ENCODE measurements around the gene NDST1.

NDST1 gene

DNA sequence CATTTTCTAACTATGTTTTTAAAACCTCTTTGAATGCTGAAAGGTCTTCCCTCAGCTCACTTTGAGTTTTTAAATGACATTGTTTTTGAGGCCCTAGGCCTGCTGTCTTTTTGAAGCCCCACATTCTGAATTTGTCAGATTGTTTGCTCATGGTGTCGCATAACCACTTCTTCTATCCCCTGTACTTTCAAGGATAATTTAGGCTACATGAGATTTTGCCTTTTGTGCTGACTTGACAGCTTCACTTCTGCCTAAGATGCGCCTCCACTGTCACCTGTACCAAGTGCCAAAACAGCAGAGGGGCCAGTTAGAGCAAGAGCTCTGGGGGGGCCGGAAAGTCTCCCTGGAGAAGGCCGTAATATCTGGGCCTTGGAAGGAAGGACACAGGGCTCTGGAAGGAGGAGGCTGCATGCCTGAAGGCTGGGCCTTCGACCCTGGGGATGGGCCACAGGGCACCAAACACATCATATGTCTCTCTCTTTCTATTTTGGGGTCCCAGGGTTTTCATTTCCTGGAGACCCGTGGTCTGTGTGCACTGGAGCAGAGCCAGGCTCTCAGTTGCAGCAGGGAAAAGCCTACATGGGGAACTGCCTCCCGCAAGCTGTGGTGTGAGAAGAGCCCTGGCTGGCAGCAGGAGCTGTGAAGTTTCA lies 49.1 kb downstream of the NDST1 start:
- H3K27ac ChIP-seq, result no peak overlapping the region
- TF ChIP-seq, protein P1, sequence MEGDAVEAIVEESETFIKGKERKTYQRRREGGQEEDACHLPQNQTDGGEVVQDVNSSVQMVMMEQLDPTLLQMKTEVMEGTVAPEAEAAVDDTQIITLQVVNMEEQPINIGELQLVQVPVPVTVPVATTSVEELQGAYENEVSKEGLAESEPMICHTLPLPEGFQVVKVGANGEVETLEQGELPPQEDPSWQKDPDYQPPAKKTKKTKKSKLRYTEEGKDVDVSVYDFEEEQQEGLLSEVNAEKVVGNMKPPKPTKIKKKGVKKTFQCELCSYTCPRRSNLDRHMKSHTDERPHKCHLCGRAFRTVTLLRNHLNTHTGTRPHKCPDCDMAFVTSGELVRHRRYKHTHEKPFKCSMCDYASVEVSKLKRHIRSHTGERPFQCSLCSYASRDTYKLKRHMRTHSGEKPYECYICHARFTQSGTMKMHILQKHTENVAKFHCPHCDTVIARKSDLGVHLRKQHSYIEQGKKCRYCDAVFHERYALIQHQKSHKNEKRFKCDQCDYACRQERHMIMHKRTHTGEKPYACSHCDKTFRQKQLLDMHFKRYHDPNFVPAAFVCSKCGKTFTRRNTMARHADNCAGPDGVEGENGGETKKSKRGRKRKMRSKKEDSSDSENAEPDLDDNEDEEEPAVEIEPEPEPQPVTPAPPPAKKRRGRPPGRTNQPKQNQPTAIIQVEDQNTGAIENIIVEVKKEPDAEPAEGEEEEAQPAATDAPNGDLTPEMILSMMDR (conservative IDR thresholded peaks at IDR 0.05), result no peak
- no peak for TF ChIP-seq ZFX (IDR thresholded peaks at IDR 0.05)

- H3K27ac ChIP-seq, result no peak overlapping the region
- TF ChIP-seq, protein P1 (conservative IDR thresholded peaks at IDR 0.05), result no peak
- no peak for TF ChIP-seq ZFX (IDR thresholded peaks at IDR 0.05)
Observed at GRCh38 chr5:150557509-150557872, 49.6 kb downstream of the NDST1 start.

GRCh38 chr5:150558088-150558621 lies 50.2 kb downstream of the NDST1 start:
- TF ChIP-seq, protein P1 (conservative IDR thresholded peaks at IDR 0.05), result no peak
- no peak for TF ChIP-seq ZFX (IDR thresholded peaks at IDR 0.05)
- no peak overlapping the region for H3K27ac ChIP-seq

DNA sequence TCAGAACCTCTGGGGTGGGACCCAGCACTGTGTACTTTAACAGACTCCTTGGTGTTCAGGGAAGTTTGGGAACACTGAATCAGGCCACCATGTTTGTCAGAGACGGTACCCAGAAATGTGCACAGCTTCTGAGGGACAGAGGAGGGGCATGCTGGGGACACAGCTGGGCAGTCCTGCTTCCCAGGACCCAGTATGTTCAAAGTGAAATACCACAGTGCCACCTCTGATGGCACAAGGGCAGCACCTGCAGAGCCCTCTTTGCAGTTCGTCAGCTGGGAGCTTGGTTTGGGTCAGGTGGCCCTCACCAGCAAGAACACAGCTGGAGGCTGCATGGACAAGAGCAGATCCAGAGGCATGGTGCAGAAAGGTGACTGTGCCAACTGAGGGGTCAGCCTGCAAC lies 51.2 kb downstream of the NDST1 start:
- H3K27ac ChIP-seq, result no peak overlapping the region

GRCh38 chr5:150559701-150560100 lies 51.8 kb downstream of the NDST1 start:
- H3K27ac ChIP-seq, result no peak overlapping the region
- TF ChIP-seq ZFX (IDR thresholded peaks at IDR 0.05), result no peak
- TF ChIP-seq, protein P1 (conservative IDR thresholded peaks at IDR 0.05), result no peak

More for the DNA sequence above, 51.2 kb downstream of the NDST1 start:
- no peak for TF ChIP-seq ZFX (IDR thresholded peaks at IDR 0.05)
- TF ChIP-seq, protein P1 (conservative IDR thresholded peaks at IDR 0.05), result no peak

GRCh38 chr5:150560401-150561191 lies 52.7 kb downstream of the NDST1 start:
- TF ChIP-seq, protein P1 (conservative IDR thresholded peaks at IDR 0.05), result peak; percentile 93
- no peak for TF ChIP-seq ZFX (IDR thresholded peaks at IDR 0.05)
- no peak overlapping the region for H3K27ac ChIP-seq

DNA sequence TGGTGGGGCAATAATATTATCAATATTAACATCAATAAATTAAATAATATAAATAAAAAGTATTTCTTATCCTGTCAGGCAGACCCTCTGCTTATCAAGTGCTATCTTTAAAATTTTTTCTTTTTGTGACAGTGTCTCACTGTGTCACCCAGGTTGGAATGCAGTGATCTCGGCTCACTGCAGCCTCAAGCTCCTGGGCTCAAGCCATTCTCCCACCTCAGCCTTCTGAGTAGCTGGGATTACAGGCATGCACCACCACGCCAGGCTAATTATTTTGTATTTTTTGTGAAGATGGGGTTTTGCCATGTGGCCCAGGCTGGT lies 53.2 kb downstream of the NDST1 start:
- TF ChIP-seq, protein P1 (conservative IDR thresholded peaks at IDR 0.05), result peak; percentile 60
- no peak for TF ChIP-seq ZFX (IDR thresholded peaks at IDR 0.05)
- no peak overlapping the region for H3K27ac ChIP-seq
